ENCODE measurements around the gene ZDHHC11. TPM values are rescaled to one million over a fixed set of nuclear protein-coding genes. Genes with fewer than 3 reads are reported as not detected.
"Not testable (repeated sequence)": the region's sequence is repeated elsewhere in the genome, so short reads cannot be mapped to it uniquely, and the experiment has no call there.

ZDHHC11 gene
- total and polyA plus RNA-seq, 2 experiments from 2014 or later: 8.0 to 29.1 TPM

DNA sequence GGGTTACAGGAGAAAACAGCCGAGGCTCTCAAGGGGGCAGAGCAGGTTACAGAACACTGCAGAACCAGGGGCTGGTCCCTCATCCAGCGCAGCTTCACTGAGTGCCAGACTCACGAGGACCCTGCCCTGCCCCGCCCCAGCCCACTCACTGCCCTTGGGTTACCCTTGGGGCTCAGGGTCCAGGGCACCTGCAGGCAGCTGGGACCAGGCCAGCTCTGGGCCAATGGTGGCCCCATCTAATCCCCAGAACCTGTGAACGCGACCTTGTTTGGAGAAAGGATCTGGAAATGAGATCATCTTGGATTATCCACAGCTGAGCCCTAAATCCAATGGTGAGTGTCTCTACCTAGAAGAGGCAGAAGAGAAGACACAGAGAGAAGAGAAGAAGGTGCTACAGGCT is 72.4 kb downstream of the ZDHHC11 start:
- H3K4me3 ChIP-seq; H2AFZ ChIP-seq; H3F3A ChIP-seq (replicated peaks; ENCODE audit: low read depth); H3K36me3 ChIP-seq (ENCODE audit: insufficient read depth); H3K4me2 ChIP-seq; H3K9me2 ChIP-seq (ENCODE audit: insufficient read depth); DNase-seq (ENCODE audit: low spot score); H3K36me3 Mint-ChIP-seq (ENCODE audit: low read depth); H3K4me1 ChIP-seq (ENCODE audit: insufficient read depth); H3K4me3 Mint-ChIP-seq; H3K27ac Mint-ChIP-seq; H3K9me3 Mint-ChIP-seq; H4K20me1 ChIP-seq (replicated peaks; ENCODE audit: insufficient read depth); ATAC-seq; H3K4me1 Mint-ChIP-seq; H3K27me3 ChIP-seq (ENCODE audit: insufficient read depth); H3K27ac ChIP-seq (ENCODE audit: low read depth); H3K27me3 Mint-ChIP-seq (ENCODE audit: insufficient read depth, low read depth, poor library complexity); H3K79me2 ChIP-seq (replicated peaks; ENCODE audit: insufficient read depth): not testable (repeated sequence)

DNA sequence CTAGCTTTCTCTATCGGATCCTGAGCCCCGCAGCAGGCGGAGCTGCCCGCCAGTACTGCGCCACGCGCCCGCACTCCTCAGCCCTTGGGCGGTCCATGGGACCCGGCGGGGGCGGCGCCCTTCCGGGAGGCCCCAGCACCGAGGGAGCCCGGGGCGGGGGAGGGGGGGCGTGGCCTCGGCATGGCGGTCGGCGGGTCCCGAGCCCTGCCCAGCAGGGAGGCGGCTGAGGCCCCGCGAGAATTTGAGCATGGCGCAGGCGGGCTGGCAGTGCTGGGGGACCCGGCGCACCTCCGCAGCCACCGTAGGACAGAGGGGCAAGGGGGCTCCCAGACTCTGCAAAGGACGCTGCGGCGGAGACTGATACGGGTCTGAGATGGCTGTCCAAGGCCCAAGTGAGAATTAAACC is 73.0 kb downstream of the ZDHHC11 start:
- Histone ChIP-seq H3K27ac (ENCODE audit: low read depth) (no peak overlapping the region), H3K79me2 (replicated peaks; ENCODE audit: insufficient read depth) (no peaks in the 10 kb centered on the region), H3K36me3 (ENCODE audit: insufficient read depth) (no peaks in the 10 kb centered on the region), H3K27me3 (ENCODE audit: insufficient read depth) (no peaks in the 10 kb centered on the region), H3K9me2 (ENCODE audit: insufficient read depth) (no peaks in the 10 kb centered on the region), H4K20me1 (replicated peaks; ENCODE audit: insufficient read depth) (no peaks in the 10 kb centered on the region), H3F3A (replicated peaks; ENCODE audit: low read depth) (no peaks in the 10 kb centered on the region), H3K4me1 (ENCODE audit: insufficient read depth) (no peaks in the 10 kb centered on the region), H3K4me3 (no peak overlapping the region), H3K4me2 (no peak overlapping the region), H2AFZ (no peak overlapping the region)
- peaks cover 5% of the 10 kb centered on the region; the same call in 2 of the 3 replicates for H3K36me3 Mint-ChIP-seq (ENCODE audit: low read depth)
- H3K4me3 Mint-ChIP-seq: no peak overlapping the region
- H3K27ac Mint-ChIP-seq: no peak overlapping the region
- H3K4me1 Mint-ChIP-seq: no peaks in the 10 kb centered on the region
- no peak for DNase-seq (ENCODE audit: low spot score)
- H3K27me3 Mint-ChIP-seq (ENCODE audit: insufficient read depth, low read depth, poor library complexity): peaks cover 3% of the 10 kb centered on the region
- ATAC-seq: no peak
- no peaks in the 10 kb centered on the region; the same call in 2 of the 3 replicates for H3K9me3 Mint-ChIP-seq
- TF ChIP-seq EZH2phosphoT487 (IDR thresholded peaks at IDR 0.05; ENCODE audit: unreplicated experiment): no peak
- TF ChIP-seq, protein P1, sequence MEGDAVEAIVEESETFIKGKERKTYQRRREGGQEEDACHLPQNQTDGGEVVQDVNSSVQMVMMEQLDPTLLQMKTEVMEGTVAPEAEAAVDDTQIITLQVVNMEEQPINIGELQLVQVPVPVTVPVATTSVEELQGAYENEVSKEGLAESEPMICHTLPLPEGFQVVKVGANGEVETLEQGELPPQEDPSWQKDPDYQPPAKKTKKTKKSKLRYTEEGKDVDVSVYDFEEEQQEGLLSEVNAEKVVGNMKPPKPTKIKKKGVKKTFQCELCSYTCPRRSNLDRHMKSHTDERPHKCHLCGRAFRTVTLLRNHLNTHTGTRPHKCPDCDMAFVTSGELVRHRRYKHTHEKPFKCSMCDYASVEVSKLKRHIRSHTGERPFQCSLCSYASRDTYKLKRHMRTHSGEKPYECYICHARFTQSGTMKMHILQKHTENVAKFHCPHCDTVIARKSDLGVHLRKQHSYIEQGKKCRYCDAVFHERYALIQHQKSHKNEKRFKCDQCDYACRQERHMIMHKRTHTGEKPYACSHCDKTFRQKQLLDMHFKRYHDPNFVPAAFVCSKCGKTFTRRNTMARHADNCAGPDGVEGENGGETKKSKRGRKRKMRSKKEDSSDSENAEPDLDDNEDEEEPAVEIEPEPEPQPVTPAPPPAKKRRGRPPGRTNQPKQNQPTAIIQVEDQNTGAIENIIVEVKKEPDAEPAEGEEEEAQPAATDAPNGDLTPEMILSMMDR (conservative IDR thresholded peaks at IDR 0.05; ENCODE audit: low read depth in 2 of 2): no peak
- no peak for TF ChIP-seq EZH2 (IDR thresholded peaks at IDR 0.05; ENCODE audit: low read depth, unreplicated experiment)
- TF ChIP-seq, protein P2, sequence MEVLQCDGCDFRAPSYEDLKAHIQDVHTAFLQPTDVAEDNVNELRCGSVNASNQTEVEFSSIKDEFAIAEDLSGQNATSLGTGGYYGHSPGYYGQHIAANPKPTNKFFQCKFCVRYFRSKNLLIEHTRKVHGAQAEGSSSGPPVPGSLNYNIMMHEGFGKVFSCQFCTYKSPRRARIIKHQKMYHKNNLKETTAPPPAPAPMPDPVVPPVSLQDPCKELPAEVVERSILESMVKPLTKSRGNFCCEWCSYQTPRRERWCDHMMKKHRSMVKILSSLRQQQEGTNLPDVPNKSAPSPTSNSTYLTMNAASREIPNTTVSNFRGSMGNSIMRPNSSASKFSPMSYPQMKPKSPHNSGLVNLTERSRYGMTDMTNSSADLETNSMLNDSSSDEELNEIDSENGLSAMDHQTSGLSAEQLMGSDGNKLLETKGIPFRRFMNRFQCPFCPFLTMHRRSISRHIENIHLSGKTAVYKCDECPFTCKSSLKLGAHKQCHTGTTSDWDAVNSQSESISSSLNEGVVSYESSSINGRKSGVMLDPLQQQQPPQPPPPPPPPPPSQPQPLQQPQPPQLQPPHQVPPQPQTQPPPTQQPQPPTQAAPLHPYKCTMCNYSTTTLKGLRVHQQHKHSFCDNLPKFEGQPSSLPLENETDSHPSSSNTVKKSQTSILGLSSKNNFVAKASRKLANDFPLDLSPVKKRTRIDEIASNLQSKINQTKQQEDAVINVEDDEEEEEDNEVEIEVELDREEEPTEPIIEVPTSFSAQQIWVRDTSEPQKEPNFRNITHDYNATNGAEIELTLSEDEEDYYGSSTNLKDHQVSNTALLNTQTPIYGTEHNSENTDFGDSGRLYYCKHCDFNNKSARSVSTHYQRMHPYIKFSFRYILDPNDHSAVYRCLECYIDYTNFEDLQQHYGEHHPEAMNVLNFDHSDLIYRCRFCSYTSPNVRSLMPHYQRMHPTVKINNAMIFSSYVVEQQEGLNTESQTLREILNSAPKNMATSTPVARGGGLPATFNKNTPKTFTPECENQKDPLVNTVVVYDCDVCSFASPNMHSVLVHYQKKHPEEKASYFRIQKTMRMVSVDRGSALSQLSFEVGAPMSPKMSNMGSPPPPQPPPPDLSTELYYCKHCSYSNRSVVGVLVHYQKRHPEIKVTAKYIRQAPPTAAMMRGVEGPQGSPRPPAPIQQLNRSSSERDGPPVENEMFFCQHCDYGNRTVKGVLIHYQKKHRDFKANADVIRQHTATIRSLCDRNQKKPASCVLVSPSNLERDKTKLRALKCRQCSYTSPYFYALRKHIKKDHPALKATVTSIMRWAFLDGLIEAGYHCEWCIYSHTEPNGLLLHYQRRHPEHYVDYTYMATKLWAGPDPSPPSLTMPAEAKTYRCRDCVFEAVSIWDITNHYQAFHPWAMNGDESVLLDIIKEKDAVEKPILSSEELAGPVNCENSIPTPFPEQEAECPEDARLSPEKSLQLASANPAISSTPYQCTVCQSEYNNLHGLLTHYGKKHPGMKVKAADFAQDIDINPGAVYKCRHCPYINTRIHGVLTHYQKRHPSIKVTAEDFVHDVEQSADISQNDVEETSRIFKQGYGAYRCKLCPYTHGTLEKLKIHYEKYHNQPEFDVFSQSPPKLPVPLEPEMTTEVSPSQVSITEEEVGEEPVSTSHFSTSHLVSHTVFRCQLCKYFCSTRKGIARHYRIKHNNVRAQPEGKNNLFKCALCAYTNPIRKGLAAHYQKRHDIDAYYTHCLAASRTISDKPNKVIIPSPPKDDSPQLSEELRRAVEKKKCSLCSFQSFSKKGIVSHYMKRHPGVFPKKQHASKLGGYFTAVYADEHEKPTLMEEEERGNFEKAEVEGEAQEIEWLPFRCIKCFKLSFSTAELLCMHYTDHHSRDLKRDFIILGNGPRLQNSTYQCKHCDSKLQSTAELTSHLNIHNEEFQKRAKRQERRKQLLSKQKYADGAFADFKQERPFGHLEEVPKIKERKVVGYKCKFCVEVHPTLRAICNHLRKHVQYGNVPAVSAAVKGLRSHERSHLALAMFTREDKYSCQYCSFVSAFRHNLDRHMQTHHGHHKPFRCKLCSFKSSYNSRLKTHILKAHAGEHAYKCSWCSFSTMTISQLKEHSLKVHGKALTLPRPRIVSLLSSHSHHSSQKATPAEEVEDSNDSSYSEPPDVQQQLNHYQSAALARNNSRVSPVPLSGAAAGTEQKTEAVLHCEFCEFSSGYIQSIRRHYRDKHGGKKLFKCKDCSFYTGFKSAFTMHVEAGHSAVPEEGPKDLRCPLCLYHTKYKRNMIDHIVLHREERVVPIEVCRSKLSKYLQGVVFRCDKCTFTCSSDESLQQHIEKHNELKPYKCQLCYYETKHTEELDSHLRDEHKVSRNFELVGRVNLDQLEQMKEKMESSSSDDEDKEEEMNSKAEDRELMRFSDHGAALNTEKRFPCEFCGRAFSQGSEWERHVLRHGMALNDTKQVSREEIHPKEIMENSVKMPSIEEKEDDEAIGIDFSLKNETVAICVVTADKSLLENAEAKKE (CRISPR knock-in tag; IDR thresholded peaks at IDR 0.05): no peak
- no peak for TF ChIP-seq POLR2AphosphoS5 (IDR thresholded peaks at IDR 0.05; ENCODE audit: low read depth)
- TF ChIP-seq STAT1 (IDR thresholded peaks at IDR 0.05; ENCODE audit: unreplicated experiment): no peak
- no peak for TF ChIP-seq CREB1 (CRISPR knock-in tag; IDR thresholded peaks at IDR 0.05; ENCODE audit: low read depth)
- no peak for TF ChIP-seq JUNB (IDR thresholded peaks at IDR 0.05; ENCODE audit: unreplicated experiment)
- no peak for TF ChIP-seq NANOG (IDR thresholded peaks at IDR 0.05; ENCODE audit: borderline replicate concordance)
- TF ChIP-seq ZNF331 (CRISPR knock-in tag; IDR thresholded peaks at IDR 0.05; ENCODE audit: low read depth): no peak
- TF ChIP-seq, protein P3, sequence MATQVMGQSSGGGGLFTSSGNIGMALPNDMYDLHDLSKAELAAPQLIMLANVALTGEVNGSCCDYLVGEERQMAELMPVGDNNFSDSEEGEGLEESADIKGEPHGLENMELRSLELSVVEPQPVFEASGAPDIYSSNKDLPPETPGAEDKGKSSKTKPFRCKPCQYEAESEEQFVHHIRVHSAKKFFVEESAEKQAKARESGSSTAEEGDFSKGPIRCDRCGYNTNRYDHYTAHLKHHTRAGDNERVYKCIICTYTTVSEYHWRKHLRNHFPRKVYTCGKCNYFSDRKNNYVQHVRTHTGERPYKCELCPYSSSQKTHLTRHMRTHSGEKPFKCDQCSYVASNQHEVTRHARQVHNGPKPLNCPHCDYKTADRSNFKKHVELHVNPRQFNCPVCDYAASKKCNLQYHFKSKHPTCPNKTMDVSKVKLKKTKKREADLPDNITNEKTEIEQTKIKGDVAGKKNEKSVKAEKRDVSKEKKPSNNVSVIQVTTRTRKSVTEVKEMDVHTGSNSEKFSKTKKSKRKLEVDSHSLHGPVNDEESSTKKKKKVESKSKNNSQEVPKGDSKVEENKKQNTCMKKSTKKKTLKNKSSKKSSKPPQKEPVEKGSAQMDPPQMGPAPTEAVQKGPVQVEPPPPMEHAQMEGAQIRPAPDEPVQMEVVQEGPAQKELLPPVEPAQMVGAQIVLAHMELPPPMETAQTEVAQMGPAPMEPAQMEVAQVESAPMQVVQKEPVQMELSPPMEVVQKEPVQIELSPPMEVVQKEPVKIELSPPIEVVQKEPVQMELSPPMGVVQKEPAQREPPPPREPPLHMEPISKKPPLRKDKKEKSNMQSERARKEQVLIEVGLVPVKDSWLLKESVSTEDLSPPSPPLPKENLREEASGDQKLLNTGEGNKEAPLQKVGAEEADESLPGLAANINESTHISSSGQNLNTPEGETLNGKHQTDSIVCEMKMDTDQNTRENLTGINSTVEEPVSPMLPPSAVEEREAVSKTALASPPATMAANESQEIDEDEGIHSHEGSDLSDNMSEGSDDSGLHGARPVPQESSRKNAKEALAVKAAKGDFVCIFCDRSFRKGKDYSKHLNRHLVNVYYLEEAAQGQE (IDR thresholded peaks at IDR 0.05; ENCODE audit: unreplicated experiment): no peak
